HepG2 (cell line): ENCODE data around the gene HCN4.

Experiments
- GATAD2A ChIP-seq: IDR thresholded peaks from 2 replicates; pipeline ENCODE4 v1.6.1; 2016
- KLF13 ChIP-seq: sonication (generic); formaldehyde crosslinking; IDR thresholded peaks from 2 replicates; pipeline ENCODE4 v1.4.0; 2020; ENCODE audit warnings: mild to moderate bottlenecking, missing genetic modification reagents
- NFE2 ChIP-seq: sonication (generic); formaldehyde crosslinking; IDR thresholded peaks from 2 replicates; pipeline ENCODE4 v1.4.0; 2020; ENCODE audit warnings: missing genetic modification reagents
- POLR2A ChIP-seq, 2 experiments: IDR thresholded peaks; 2 replicates each; pipeline ENCODE4 v1.6.1; 2011; ENCODE audit warnings: low read depth in 2 of 2, low read length in 2 of 2, mild to moderate bottlenecking in 1 of 2, moderate library complexity in 1 of 2; ENCODE audit not compliant: insufficient read depth in 1 of 2
- PPARG ChIP-seq: conservative IDR thresholded peaks from 2 replicates; pipeline ENCODE4 v1.6.1; 2016; ENCODE audit warnings: missing biosample characterization, missing genetic modification reagents
- RAD21 ChIP-seq: fragments of 450-650 bp; formaldehyde crosslinking; IDR thresholded peaks from 2 replicates; pipeline ENCODE4 v1.5.0; 2020; ENCODE audit warnings: mild to moderate bottlenecking
- U2AF1 ChIP-seq: fragments of 200-400 bp; formaldehyde crosslinking; optimal IDR thresholded peaks from 2 replicates; pipeline ENCODE3; 2017; ENCODE audit warnings: mild to moderate bottlenecking, low read depth, low read length
- ZNF10 ChIP-seq: sonication (generic); formaldehyde crosslinking; IDR thresholded peaks from 2 replicates; pipeline ENCODE4 v1.4.0; 2020; ENCODE audit warnings: mild to moderate bottlenecking, low read depth, missing genetic modification reagents, borderline replicate concordance
- ZNF33B ChIP-seq: sonication (generic); formaldehyde crosslinking; IDR thresholded peaks from 2 replicates; pipeline ENCODE4 v1.5.1; 2020; ENCODE audit warnings: mild to moderate bottlenecking, missing genetic modification reagents
- TF ChIP-seq, protein P1 (sequence below): sonication (generic); formaldehyde crosslinking; IDR thresholded peaks from 2 replicates; pipeline ENCODE4 v1.5.0; 2020; ENCODE audit warnings: mild to moderate bottlenecking, missing genetic modification reagents, moderate library complexity
- TF ChIP-seq, protein P2 (sequence below): IDR thresholded peaks from 2 replicates; pipeline ENCODE4 v1.6.1; 2012; ENCODE audit warnings: inconsistent platforms
- TF ChIP-seq, protein P3 (sequence below): sonication (generic); formaldehyde crosslinking; IDR thresholded peaks from 2 replicates; pipeline ENCODE4 v1.4.0; 2020; ENCODE audit warnings: missing genetic modification reagents

GRCh38 chr15:73353734-73354133, 15.0 kb downstream of the HCN4 start:
- no peak for TF ChIP-seq POLR2A (IDR thresholded peaks at IDR 0.05; ENCODE audit: insufficient read depth in 1 of 2, low read depth in 2 of 2, low read length in 2 of 2)
- TF ChIP-seq, protein P1, sequence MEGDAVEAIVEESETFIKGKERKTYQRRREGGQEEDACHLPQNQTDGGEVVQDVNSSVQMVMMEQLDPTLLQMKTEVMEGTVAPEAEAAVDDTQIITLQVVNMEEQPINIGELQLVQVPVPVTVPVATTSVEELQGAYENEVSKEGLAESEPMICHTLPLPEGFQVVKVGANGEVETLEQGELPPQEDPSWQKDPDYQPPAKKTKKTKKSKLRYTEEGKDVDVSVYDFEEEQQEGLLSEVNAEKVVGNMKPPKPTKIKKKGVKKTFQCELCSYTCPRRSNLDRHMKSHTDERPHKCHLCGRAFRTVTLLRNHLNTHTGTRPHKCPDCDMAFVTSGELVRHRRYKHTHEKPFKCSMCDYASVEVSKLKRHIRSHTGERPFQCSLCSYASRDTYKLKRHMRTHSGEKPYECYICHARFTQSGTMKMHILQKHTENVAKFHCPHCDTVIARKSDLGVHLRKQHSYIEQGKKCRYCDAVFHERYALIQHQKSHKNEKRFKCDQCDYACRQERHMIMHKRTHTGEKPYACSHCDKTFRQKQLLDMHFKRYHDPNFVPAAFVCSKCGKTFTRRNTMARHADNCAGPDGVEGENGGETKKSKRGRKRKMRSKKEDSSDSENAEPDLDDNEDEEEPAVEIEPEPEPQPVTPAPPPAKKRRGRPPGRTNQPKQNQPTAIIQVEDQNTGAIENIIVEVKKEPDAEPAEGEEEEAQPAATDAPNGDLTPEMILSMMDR (CRISPR knock-in tag) = no peak
- TF ChIP-seq GATAD2A (CRISPR knock-in tag) = no peak
- no peak for TF ChIP-seq PPARG (CRISPR knock-in tag)
- no peak for TF ChIP-seq NFE2 (CRISPR knock-in tag)
- no peak for TF ChIP-seq ZNF10 (CRISPR knock-in tag)
- TF ChIP-seq KLF13 (CRISPR knock-in tag) = no peak
- no peak for TF ChIP-seq U2AF1
- TF ChIP-seq, protein P2, sequence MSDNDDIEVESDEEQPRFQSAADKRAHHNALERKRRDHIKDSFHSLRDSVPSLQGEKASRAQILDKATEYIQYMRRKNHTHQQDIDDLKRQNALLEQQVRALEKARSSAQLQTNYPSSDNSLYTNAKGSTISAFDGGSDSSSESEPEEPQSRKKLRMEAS = no peak
- no peak for TF ChIP-seq ZNF33B (CRISPR knock-in tag)
- TF ChIP-seq RAD21 (CRISPR knock-in tag) = no peak
- TF ChIP-seq, protein P3, sequence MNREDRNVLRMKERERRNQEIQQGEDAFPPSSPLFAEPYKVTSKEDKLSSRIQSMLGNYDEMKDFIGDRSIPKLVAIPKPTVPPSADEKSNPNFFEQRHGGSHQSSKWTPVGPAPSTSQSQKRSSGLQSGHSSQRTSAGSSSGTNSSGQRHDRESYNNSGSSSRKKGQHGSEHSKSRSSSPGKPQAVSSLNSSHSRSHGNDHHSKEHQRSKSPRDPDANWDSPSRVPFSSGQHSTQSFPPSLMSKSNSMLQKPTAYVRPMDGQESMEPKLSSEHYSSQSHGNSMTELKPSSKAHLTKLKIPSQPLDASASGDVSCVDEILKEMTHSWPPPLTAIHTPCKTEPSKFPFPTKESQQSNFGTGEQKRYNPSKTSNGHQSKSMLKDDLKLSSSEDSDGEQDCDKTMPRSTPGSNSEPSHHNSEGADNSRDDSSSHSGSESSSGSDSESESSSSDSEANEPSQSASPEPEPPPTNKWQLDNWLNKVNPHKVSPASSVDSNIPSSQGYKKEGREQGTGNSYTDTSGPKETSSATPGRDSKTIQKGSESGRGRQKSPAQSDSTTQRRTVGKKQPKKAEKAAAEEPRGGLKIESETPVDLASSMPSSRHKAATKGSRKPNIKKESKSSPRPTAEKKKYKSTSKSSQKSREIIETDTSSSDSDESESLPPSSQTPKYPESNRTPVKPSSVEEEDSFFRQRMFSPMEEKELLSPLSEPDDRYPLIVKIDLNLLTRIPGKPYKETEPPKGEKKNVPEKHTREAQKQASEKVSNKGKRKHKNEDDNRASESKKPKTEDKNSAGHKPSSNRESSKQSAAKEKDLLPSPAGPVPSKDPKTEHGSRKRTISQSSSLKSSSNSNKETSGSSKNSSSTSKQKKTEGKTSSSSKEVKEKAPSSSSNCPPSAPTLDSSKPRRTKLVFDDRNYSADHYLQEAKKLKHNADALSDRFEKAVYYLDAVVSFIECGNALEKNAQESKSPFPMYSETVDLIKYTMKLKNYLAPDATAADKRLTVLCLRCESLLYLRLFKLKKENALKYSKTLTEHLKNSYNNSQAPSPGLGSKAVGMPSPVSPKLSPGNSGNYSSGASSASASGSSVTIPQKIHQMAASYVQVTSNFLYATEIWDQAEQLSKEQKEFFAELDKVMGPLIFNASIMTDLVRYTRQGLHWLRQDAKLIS (CRISPR knock-in tag) = no peak
